CD4-positive, alpha-beta T cell treated with Interleukin-6 for 4 hours (primary cell): Measurements from ENCODE around the gene POU3F3.

Experiments used
- DNase-seq: peaks from one replicate; pipeline ENCODE4 v3.0.0-alpha.2; 2020; ENCODE audit warnings: mixed read lengths

Gene POU3F3

DNA sequence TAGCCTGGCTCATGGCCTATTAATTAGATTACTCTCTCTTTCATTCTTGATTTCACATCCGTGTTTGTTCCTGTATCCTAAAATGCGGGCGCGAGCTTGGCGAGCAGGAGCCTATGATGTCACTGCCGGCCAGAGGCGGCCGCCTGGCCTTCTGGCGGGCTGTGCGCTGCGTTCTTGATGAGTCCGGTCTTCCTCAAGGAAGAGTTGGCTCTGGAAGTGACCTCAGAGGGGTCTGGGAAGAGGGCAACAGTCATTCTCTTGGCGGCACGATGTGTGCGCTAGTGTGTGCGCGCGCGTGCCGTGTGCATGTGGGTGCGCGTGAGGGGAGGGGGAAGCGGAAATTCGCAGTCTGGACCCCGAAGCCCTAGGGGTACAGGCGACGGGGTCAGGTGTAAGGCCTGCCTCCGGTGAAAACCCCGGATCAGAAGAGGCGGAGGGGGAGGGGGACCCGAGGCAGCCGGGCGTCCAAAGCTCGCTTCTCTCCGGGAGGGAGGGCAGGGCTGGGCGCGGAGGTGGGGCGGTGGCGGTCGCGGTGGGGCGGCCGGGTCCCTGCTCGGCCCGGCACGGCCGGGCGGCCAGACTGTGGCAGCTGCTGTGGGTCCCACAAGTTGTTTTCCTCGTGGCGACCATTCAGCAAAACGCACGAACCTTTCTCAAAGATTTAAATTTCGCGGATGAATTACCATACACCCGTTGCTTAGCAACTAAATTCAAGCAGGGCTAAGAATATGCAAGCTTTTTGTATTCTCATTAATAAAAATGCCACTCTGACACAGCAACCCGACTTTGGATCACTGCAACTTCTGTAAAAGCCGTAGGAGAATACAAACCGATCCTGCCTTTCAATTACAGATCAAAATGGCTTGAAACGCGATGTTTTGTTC lies 8.4 kb downstream of the POU3F3 start:
- DNase-seq, result no peak

GRCh38 chr2:104863146-104863467 lies 9.2 kb downstream of the POU3F3 start:
- no peak for DNase-seq

- DNase-seq, result no peak
Measured at GRCh38 chr2:104863468-104864279, 9.8 kb downstream of the POU3F3 start.

DNA sequence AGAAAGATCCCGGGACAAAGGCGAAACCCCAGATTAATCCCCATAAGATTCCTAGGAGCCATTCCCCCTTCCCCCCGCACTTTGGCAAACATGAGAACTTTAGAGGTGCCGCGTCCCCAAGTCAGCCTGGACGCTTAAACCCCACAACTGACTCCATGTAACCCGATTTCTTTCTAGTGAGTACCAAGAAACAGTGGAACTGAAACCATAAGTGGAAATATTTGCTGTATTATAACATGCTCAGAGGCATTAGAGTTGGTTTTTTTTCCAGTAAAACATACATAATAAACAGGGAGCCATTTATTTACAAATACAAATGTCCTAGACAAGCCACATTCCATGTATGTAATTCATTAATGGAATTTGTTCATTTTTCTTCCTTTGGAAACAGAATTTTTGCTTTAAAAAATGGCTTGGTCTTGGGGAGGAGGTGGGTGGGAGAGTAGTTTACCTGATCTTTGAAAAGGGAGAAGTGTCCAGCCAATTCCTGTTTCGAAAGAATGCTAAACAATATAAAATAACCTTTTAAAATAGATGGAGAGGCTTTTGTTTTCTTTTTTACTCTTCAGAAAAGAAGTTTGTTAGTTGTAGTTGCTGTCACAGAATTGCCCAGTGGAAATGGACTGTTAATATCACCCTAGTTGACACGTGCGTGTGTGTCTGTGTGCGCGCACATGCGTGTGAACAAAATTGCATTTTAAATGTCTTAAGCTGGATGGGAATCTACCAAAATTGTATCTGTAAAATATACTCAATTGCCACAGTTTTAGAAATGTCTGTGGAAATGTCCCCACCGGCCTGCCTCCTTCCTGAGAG lies 10.6 kb downstream of the POU3F3 start:
- DNase-seq, result no peak

DNA sequence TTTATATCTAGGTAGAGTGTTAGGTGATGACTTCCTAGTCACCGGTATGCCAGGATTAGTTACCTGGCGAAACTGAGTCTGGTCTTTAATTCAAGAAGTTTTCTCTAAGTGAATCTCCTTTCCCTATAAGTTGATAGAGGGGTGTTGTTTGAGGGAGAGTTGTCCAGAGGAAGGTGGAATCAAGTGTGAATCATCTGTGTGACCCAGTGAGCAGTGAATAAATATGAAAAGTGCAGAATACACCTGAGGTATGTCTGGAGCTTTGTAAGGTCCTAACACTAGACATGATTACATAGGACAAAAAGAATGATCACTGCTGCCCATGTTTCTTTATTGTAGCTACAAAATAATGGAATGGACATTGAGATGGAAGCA lies 11.2 kb downstream of the POU3F3 start:
- DNase-seq, result no peak

- no peak for DNase-seq
Measured at GRCh38 chr2:104866122-104866864, 12.4 kb downstream of the POU3F3 start.

DNA sequence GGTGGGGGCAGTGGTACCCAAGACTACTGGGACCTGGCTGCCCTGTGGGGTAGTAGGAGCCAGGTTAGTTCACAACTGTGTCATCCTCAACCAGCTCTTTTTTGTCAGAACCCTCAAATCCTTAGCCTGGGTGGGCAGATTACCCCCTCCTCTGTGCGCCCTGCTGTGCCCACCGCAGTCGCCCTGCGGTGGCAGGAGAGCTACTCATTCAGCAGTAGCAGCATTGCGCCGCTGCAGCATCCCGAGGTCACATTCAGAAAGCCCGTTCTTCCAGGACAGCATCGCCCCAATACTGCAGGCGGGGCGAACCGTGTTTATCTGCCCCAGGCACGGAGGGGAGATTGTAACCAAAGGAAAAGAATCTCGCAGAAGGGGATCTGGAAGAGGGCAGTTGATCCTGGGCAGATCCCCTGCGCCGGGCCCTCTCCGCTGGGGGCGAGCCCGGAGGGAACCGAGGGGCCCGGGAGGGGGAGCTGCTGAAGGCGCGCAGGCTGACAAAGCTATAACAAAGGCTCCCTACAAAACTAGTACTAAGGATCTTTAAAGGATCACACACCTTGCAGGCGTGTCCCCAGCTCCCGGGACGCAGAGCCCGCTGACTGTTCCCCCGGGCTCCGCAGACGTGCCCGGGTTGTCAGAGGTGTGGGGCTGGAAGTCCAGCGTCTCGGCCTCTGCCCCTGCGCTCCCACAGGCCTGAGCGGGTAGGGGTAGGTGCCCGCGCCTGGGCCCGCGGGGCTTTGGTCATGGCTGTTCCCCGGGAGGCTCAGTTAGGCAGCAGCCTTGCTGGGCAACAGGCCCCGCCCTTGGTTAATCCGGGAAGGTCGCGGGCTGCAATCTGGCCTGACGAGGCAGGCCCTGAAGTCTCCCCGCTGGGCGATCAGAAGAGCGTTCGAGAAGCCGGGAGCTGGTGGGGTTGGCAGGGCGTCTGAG lies 13.2 kb downstream of the POU3F3 start:
- DNase-seq, result no peak

DNA sequence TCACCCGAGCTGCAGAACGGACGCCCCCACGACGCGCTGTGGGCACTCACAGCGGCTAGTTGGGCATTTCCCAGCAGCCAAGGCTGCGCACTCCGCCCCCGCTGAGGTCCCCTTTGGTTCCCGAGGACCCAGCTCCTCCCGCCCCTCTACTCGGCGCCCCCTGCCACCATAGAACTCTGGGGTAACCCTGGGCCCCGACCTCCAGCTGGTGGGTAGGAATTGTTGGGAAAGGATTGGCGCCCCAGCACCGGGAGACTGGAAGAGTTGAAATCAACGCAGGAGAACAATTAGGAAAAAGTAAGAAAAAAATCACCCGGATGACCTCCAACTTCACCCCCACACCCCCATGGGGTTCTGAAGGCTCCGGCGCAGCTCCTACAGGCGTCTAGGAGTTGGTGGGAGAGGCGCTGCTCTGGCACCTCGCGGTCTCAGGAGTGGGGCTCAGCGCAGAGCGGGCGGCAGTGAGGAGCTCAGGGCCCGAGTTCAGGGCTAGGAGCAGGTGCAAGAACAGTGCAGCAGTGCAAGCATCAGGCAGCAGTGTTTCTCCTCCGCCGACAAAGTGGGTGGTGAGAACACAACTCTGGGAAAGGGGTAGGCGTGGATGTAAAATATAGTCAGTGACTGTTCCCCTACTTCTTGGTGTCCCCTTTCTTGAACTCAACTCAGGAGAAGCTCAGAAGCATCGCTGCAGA lies 14.0 kb downstream of the POU3F3 start:
- DNase-seq, result no peak

DNA sequence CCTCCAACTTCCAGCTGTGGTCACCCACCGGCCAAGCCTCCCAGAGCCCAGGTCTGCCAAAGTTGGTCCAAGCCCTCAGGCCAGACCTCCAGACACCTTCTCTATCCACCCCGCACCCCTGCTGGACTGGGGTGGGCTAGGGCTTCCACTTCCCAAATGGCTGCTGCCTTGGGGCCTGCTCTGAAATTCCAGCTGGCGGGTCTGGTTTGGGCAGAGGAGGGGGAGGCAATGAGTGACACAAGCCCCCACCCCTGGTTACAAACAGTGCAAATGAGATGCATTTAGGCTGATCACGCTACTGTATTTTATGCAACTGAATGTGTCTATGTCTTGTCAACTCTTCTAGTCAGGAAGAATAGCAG lies 14.6 kb downstream of the POU3F3 start:
- DNase-seq, result no peak

DNA sequence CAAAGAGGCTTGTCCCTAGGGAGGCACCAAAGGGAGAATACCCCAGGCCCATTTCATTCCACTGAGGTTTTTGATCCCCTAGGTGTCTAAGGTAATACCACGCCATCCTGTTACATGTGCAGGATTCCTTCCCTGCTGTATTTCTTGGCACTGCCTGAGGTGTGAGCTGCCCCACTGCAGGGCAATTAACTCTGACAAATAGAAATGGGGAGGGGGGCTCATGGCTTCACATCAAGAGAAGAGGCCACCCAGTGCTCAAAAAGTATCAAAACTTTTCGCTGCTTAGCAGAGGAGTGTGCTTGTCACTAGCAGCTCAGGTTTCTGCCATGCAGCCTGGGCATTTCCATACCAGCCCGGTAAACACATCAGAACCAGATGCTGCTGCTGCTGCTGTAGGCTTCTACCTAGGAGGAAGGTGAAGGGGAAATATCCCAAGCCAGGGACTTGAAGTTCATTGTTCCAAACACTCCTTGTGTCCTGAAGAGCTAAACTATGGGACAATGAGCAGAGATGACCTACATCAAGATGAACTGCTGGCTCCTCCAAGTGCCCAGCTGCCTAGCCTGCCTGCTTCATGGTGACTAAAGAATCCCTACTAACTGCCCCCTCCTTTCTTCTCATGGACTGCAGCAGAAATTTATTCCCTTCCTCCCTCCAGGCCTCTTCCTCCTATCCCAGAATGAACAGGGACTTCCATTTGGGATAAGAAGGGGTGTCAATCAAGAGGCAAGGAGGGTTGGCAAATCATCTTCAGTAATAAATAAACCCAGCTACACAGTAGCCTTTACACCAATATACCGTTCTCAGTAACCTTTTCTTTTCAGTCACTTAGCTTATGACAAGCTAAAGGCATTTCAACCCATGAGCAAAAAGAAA lies 16.4 kb downstream of the POU3F3 start:
- no peak for DNase-seq

DNA sequence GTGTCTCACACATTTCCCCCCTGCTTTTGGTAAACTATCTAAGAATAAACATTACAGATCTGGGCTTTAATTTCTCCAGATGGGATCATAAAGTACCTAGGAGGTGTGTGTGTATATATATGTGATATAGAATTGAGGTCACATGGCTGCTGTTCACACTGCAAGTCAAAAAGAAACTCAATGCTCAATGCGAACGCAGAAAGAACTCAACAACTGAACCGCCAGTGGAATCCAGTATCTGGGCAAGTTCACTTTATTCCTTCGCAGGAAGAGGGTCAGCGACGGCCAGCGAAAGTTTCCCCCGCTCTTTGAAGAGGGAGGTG lies 17.7 kb downstream of the POU3F3 start:
- no peak for DNase-seq

- DNase-seq, result no peak
Measured at GRCh38 chr2:104871972-104872865, 18.3 kb downstream of the POU3F3 start.

GRCh38 chr2:104872866-104873688 lies 19.2 kb downstream of the POU3F3 start:
- peak; percentile 28 for DNase-seq

GRCh38 chr2:104873689-104874054 lies 19.8 kb downstream of the POU3F3 start:
- DNase-seq, result no peak

GRCh38 chr2:104874230-104874629 lies 20.3 kb downstream of the POU3F3 start:
- no peak for DNase-seq

DNA sequence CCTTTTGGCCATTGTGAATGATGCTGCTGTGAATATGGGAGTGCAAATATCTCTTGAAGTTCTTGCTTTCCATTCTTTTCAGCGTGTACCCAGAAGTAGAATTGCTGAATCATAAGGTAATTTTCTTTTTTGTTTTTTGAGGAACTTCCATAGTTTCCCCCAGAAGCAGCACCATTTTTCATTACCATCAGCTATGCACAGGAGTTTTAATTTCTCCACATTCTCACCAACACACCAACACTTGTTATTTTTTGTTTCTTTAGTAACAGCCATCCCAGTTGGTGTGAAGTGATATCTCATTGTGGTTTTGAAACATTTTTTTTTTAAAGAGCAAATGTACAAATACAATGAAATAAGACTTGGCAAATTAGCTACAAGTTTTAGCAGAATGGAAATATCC lies 21.3 kb downstream of the POU3F3 start:
- DNase-seq, result no peak

DNA sequence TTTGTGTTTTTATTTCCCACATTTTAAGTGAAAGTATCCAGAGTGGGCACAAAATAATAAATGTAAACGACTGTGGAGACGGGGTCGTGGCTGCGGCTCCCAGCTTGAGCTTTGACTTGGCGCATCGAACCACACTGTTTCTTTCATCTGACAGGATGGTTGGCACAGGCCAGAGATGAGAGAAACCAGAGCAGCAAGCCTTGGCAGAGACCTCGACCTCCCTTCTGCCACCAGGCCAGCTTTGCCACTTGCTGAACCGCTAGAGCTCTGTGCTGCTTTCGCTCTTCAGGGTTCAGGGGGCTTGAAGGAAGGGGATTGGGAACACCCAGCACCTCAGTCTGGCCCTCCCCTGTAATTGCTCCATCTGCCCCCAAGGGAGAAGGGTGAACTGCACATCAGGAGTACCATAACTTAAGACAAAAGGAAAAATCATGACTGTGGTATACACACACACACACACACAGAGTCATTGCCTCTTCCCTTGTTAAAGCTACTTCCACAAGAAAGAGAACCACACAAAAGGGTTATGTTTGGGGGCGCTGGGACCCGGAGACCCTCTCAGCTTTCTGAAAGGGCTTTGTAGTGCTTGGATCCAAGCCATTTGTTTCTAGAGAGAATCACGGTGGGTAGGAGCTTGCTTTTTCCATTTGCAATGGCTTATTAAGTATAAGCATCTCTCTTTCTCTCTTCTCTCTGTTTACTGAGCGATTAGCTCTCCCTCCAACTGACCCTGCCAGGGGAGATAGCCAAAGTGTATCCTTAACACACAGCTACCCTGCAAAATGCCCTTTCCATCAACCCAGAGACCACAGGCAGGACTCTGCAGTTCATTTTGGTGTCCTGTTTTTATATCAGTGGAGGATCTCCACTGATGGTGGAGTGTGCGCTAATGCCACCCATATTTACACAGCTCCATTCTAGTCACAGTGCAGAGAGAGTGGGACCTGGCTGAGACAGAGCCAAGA lies 23.0 kb downstream of the POU3F3 start:
- no peak for DNase-seq
